Measurements from ENCODE around the gene PRKN.

DNA sequence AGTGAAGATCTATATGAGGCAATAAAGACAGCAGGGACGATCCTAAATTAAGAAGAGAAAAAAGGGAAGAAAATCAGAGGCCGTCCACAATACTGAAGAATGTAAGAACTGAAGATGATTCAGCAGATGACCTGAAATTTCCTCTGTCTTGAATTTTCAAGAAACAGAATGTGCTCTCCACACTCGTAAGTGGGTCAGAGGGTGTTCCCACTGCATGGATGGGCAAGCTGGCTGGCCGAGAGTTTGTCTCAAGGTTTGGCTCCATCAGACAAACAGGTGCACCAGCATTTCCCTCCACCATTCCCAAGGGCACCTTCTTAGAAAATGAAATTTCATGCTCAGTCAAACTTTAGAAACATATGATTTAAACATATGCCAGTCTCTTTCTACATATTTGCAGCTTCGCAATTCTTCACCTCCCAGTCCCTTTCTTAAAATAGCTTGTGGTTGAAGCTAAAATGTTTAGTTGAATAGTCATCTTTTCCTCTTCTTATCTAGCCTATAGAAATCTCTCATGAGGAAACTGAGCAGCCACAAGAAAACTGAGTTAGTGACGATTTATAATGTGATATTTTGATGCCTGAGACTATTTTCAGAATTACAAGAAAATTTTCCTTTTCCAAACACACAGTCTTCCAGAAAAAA, 576.4 kb downstream of the PRKN start:
- TF ChIP-seq EZH2phosphoT487 (IDR thresholded peaks at IDR 0.05) (no peak), EZH2 (IDR thresholded peaks at IDR 0.05) (no peak)
- TF ChIP-seq, protein P1, sequence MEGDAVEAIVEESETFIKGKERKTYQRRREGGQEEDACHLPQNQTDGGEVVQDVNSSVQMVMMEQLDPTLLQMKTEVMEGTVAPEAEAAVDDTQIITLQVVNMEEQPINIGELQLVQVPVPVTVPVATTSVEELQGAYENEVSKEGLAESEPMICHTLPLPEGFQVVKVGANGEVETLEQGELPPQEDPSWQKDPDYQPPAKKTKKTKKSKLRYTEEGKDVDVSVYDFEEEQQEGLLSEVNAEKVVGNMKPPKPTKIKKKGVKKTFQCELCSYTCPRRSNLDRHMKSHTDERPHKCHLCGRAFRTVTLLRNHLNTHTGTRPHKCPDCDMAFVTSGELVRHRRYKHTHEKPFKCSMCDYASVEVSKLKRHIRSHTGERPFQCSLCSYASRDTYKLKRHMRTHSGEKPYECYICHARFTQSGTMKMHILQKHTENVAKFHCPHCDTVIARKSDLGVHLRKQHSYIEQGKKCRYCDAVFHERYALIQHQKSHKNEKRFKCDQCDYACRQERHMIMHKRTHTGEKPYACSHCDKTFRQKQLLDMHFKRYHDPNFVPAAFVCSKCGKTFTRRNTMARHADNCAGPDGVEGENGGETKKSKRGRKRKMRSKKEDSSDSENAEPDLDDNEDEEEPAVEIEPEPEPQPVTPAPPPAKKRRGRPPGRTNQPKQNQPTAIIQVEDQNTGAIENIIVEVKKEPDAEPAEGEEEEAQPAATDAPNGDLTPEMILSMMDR (IDR thresholded peaks at IDR 0.05) = no peak

Measured in neural progenitor cell (in vitro differentiated cells).